Endothelial cell of umbilical vein (primary cell): Measurements from ENCODE around the gene ADAP1. TPM values are rescaled to one million over a fixed set of nuclear protein-coding genes. Genes with fewer than 3 reads are reported as not detected.

Experiments
- BruUV-seq: library from RNA; stranded (reverse); fragments of 400-500 nt; replicated peaks from 2 replicates; lab custom pipeline; 2021; lab: Mats Ljungman, UMichigan
- CTCF ChIA-PET: fragments of 300-600, 350-600 bp; sonication (Branson Sonifier 250); formaldehyde crosslinking; loops from one replicate; lab custom pipeline; 2021; ENCODE audit warnings: antibody characterized with exemption, inconsistent platforms; lab: Charles Lee
- POLR2A ChIA-PET: fragments of 300-600, 350-600 bp; sonication (Branson Sonifier 250); formaldehyde crosslinking; loops from one replicate; lab custom pipeline; 2021; ENCODE audit warnings: antibody characterized with exemption, inconsistent platforms; lab: Charles Lee
- DNase-seq: peaks from one replicate; pipeline ENCODE4 v3.0.0-alpha.2; 2011; ENCODE audit warnings: low read depth, low spot score
- FAIRE-seq: peaks from 2 replicates; lab custom pipeline; 2011; peaks lifted over from hg19 to GRCh38; lab: Jason Lieb, UNC
- H2AFZ ChIP-seq: 2 replicates; pipeline ENCODE4 v1.6.0; 2012; ENCODE audit warnings: low read depth, low read length, control low read depth, inconsistent platforms
- H3K27ac ChIP-seq: 2 replicates; pipeline ENCODE4 v1.5.1; 2011; ENCODE audit warnings: low read depth, mild to moderate bottlenecking, control low read depth, low read length, moderate library complexity; ENCODE audit not compliant: insufficient read depth
- H3K27me3 ChIP-seq, 2 experiments: 2 replicates each; pipeline versions ENCODE4 v1.6.0 to v1.6.1; 2011; ENCODE audit warnings: low read length in 2 of 2, mixed read lengths in 1 of 2; ENCODE audit not compliant: control insufficient read depth in 2 of 2, insufficient read depth in 2 of 2
- H3K36me3 ChIP-seq, 2 experiments: 2 replicates in 1 of 2; 3 replicates in 1 of 2; pipeline ENCODE4 v1.5.1; 2011; ENCODE audit warnings: low read length in 2 of 2, mild to moderate bottlenecking in 1 of 2, moderate library complexity in 1 of 2; ENCODE audit not compliant: control insufficient read depth in 2 of 2, insufficient read depth in 2 of 2; ENCODE audit errors: extremely low read depth in 1 of 2
- H3K4me1 ChIP-seq: 3 replicates; pipeline ENCODE4 v1.5.1; 2011; ENCODE audit warnings: mild to moderate bottlenecking, low read length; ENCODE audit not compliant: control insufficient read depth, insufficient read depth; ENCODE audit errors: extremely low read depth
- H3K4me2 ChIP-seq: 2 replicates; pipeline ENCODE4 v1.6.1; 2011; ENCODE audit warnings: low read length, control low read depth, mixed read lengths; ENCODE audit not compliant: insufficient read depth
- H3K4me3 ChIP-seq, 3 experiments: fragments of 200-600 bp in 1 of 3; sonication (generic), shearing (Covaris generic) in 1 of 3; replicated peaks in 1 of 3; 2 replicates each; pipeline ENCODE4 v1.5.1; 2011 to 2016; ENCODE audit warnings: control low read depth in 3 of 3, low read length in 3 of 3, mild to moderate bottlenecking in 2 of 3, inconsistent platforms in 1 of 3, low read depth in 1 of 3, moderate library complexity in 1 of 3; ENCODE audit not compliant: insufficient read depth in 1 of 3
- H3K79me2 ChIP-seq: 2 replicates; pipeline ENCODE4 v1.6.0; 2012; ENCODE audit warnings: low read length, inconsistent platforms; ENCODE audit not compliant: control insufficient read depth, insufficient read depth
- H3K9ac ChIP-seq: replicated peaks from 2 replicates; pipeline ENCODE3; 2011; ENCODE audit warnings: low read length, control low read depth; ENCODE audit not compliant: insufficient read depth; ENCODE audit errors: extremely low read depth
- H3K9me1 ChIP-seq: replicated peaks from 3 replicates; pipeline ENCODE4 v1.6.0; 2011; ENCODE audit warnings: mild to moderate bottlenecking, low read length; ENCODE audit not compliant: control insufficient read depth, insufficient read depth; ENCODE audit errors: extremely low read depth
- H3K9me3 ChIP-seq: replicated peaks from 2 replicates; pipeline ENCODE4 v1.5.1; 2012; ENCODE audit warnings: low read length, inconsistent platforms; ENCODE audit not compliant: control insufficient read depth, insufficient read depth
- H4K20me1 ChIP-seq: replicated peaks from 2 replicates; pipeline ENCODE3; 2011; ENCODE audit warnings: mild to moderate bottlenecking, low read length; ENCODE audit not compliant: control insufficient read depth, insufficient read depth; ENCODE audit errors: extremely low read depth
- EZH2 ChIP-seq: IDR thresholded peaks from 2 replicates; pipeline ENCODE4 v1.6.1; 2012; ENCODE audit warnings: borderline replicate concordance, low read depth, mild to moderate bottlenecking, moderate library complexity, low read length, inconsistent platforms; ENCODE audit not compliant: severe bottlenecking
- FOS ChIP-seq: IDR thresholded peaks from 2 replicates; pipeline ENCODE4 v1.6.1; 2011; ENCODE audit warnings: mild to moderate bottlenecking, low read length, moderate library complexity, borderline replicate concordance; ENCODE audit not compliant: insufficient read depth
- GATA2 ChIP-seq: IDR thresholded peaks from 2 replicates; pipeline ENCODE4 v1.7.0; 2011; ENCODE audit warnings: low read depth, mild to moderate bottlenecking, moderate library complexity, mixed read lengths, low read length; ENCODE audit not compliant: insufficient read length, insufficient read depth
- JUN ChIP-seq: IDR thresholded peaks from 2 replicates; pipeline ENCODE4 v1.6.1; 2011; ENCODE audit warnings: borderline replicate concordance, low read depth; ENCODE audit not compliant: insufficient read length, insufficient read depth
- MYC ChIP-seq: IDR thresholded peaks from one replicate; pipeline ENCODE4 v1.6.1; 2011; ENCODE audit warnings: mild to moderate bottlenecking, low read depth, low read length
- POLR2AphosphoS5 ChIP-seq: IDR thresholded peaks from 2 replicates; pipeline ENCODE4 v1.6.1; 2012; ENCODE audit warnings: low read depth, mild to moderate bottlenecking, control low read depth, low read length, moderate library complexity; ENCODE audit not compliant: insufficient read depth
- dilution Hi-C: fragments of 300-500 bp; cut with MboI; formaldehyde crosslinking; loops from one replicate; pipeline ENCODE4 v1.15.0; 2019; ENCODE audit warnings: low sequenced_read_pairs; ENCODE audit not compliant: extremely low pct_ligation_motif_present
- intact Hi-C: fragments of 100-400 bp; cut with micrococcal nuclease; formaldehyde crosslinking; loops from one replicate; pipeline ENCODE4 v1.10.0; 2022
- polyA plus RNA-seq, 4 experiments: library from polyadenylated mRNA; depleted of rRNA in 3 of 4; stranded (reverse) in 3 of 4; unstranded in 1 of 4; fragments of >200 nt; gene quantifications; 2 replicates each; pipeline versions ENCODE4 v1.2.1 to v1.2.3, GENCODE V29; 2011 to 2012; ENCODE audit warnings: missing spikeins in 1 of 4
- total RNA-seq: library from RNA; stranded (reverse); gene quantifications from 2 replicates; pipeline ENCODE4 v1.2.3, GENCODE V29; 2021
- TF ChIP-seq, protein P1 (sequence below): IDR thresholded peaks from 2 replicates; pipeline ENCODE4 v1.6.1; 2011; ENCODE audit not compliant: insufficient read depth, insufficient read length
- TF ChIP-seq, protein P2 (sequence below), 2 donors: IDR thresholded peaks; 1 replicate in 1 of 2; 2 replicates in 1 of 2; pipeline ENCODE4 v1.5.1; 2011; ENCODE audit warnings: low read length in 2 of 2, mild to moderate bottlenecking in 2 of 2, moderate library complexity in 2 of 2, control low read depth in 1 of 2, inconsistent platforms in 1 of 2, low read depth in 1 of 2; ENCODE audit not compliant: insufficient read depth in 1 of 2; ENCODE audit errors: extremely low read depth in 1 of 2

Gene ADAP1
- total and polyA plus RNA-seq, 2 donors (not counting 3 experiments of a cell fraction or from before 2014, with no cell fraction given): 0.49 to 0.58 TPM

- no peak for DNase-seq
- intact Hi-C loops (no loop called here), dilution Hi-C loops (no loop called here)
- no peak for FAIRE-seq
- ChIA-PET CTCF (no interaction called here), POLR2A (no interaction called here)
- Histone ChIP-seq H3K4me3 (no peak overlapping the region), H4K20me1 (no peaks in the 10 kb centered on the region), H2AFZ (no peak overlapping the region), H3K36me3 (no peaks in the 10 kb centered on the region), H3K4me1 (peaks cover 11% of the 10 kb centered on the region), H3K27me3 (no peaks in the 10 kb centered on the region), H3K79me2 (no peaks in the 10 kb centered on the region), H3K4me2 (no peak overlapping the region), H3K9me3 (no peaks in the 10 kb centered on the region), H3K9me1 (no peaks in the 10 kb centered on the region), H3K9ac (no peak overlapping the region), H3K27ac (no peak overlapping the region)
- TF ChIP-seq EZH2: no peak
- TF ChIP-seq JUN: no peak
- no peak for TF ChIP-seq GATA2
- TF ChIP-seq MYC: no peak
- no peak for TF ChIP-seq FOS
- TF ChIP-seq, protein P1, sequence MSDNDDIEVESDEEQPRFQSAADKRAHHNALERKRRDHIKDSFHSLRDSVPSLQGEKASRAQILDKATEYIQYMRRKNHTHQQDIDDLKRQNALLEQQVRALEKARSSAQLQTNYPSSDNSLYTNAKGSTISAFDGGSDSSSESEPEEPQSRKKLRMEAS: no peak
- TF ChIP-seq, protein P2, sequence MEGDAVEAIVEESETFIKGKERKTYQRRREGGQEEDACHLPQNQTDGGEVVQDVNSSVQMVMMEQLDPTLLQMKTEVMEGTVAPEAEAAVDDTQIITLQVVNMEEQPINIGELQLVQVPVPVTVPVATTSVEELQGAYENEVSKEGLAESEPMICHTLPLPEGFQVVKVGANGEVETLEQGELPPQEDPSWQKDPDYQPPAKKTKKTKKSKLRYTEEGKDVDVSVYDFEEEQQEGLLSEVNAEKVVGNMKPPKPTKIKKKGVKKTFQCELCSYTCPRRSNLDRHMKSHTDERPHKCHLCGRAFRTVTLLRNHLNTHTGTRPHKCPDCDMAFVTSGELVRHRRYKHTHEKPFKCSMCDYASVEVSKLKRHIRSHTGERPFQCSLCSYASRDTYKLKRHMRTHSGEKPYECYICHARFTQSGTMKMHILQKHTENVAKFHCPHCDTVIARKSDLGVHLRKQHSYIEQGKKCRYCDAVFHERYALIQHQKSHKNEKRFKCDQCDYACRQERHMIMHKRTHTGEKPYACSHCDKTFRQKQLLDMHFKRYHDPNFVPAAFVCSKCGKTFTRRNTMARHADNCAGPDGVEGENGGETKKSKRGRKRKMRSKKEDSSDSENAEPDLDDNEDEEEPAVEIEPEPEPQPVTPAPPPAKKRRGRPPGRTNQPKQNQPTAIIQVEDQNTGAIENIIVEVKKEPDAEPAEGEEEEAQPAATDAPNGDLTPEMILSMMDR (IDR thresholded peaks at IDR 0.05; ENCODE audit: extremely low read depth in 1 of 2, insufficient read depth in 1 of 2, low read depth in 1 of 2, low read length in 2 of 2): no peak
- no peak for TF ChIP-seq POLR2AphosphoS5
- BruUV-seq: no TSS peak
These were observed 34.5 kb downstream of the ADAP1 start for GRCh38 chr7:919924-920341.
